ENCODE results near the gene TOM1L2.

The TOM1L2 gene
- 12.7 to 65.5 (median 40.3) reads per million in 9 experiments for total RNA-seq

GRCh38 chr17:17972126-17972951 is at the start of gene TOM1L2, which contains the start of gene DRC3:
Gene TOM1L2 (minus strand): TSS chr17:17972400. CDS start chr17:17972313, 87 bp downstream.
Gene DRC3 (plus strand): TSS chr17:17972862. CDS start chr17:17977599, 4,737 bp downstream.
- ATAC-seq (replicated peaks) (peak; percentile 90), DNase-seq (peak; percentile 99 to 100 (median 99))
- Mint-ChIP-seq H3K4me1 (ENCODE audit: low read depth in 2 of 2) (peaks cover 15 to 21% of the 10 kb centered on the region in 2 donors), H3K27me3 (no peaks in the 10 kb centered on the region), H3K27ac (peak within 1 kb of the TSS; percentile 95 to 97), H3K4me3 (peak within 1 kb of the TSS; percentile 87 to 89), H3K9me3 (no peaks in the 10 kb centered on the region), H3K36me3 (ENCODE audit: insufficient read depth) (peaks cover 25% of the 10 kb centered on the region)

GRCh38 chr17:18021372-18021771 is 49.2 kb upstream of the TOM1L2 start:
- Mint-ChIP-seq H3K4me3 (no peak overlapping the region), H3K27me3 (no peaks in the 10 kb centered on the region), H3K9me3 (no peaks in the 10 kb centered on the region), H3K4me1 (ENCODE audit: low read depth in 2 of 2) (peaks cover 10 to 14% of the 10 kb centered on the region in 2 donors), H3K36me3 (ENCODE audit: insufficient read depth) (peaks cover 14% of the 10 kb centered on the region), H3K27ac (no peak overlapping the region)
- ATAC-seq (replicated peaks): no peak
- no peak for DNase-seq

GRCh38 chr17:18020971-18021370 is 48.8 kb upstream of the TOM1L2 start:
- Mint-ChIP-seq H3K4me3 (no peak overlapping the region), H3K9me3 (no peaks in the 10 kb centered on the region), H3K27me3 (no peaks in the 10 kb centered on the region), H3K27ac (no peak overlapping the region), H3K4me1 (ENCODE audit: low read depth in 2 of 2) (peaks cover 6 to 10% of the 10 kb centered on the region in 2 donors), H3K36me3 (ENCODE audit: insufficient read depth) (peaks cover 14% of the 10 kb centered on the region)
- DNase-seq: no peak
- no peak for ATAC-seq (replicated peaks)

GRCh38 chr17:18019838-18020154 is 47.6 kb upstream of the TOM1L2 start:
- no peaks in the 10 kb centered on the region for H3K27me3 Mint-ChIP-seq
- H3K36me3 Mint-ChIP-seq (ENCODE audit: insufficient read depth): peaks cover 21% of the 10 kb centered on the region
- H3K4me1 Mint-ChIP-seq (ENCODE audit: low read depth in 2 of 2): no peaks in the 10 kb centered on the region

GRCh38 chr17:18018411-18018921 is 46.3 kb upstream of the TOM1L2 start:
- DNase-seq (no peak), ATAC-seq (replicated peaks) (no peak)
- no peaks in the 10 kb centered on the region for H3K4me1 Mint-ChIP-seq (ENCODE audit: low read depth in 2 of 2)
- H3K36me3 Mint-ChIP-seq (ENCODE audit: insufficient read depth): peaks cover 12% of the 10 kb centered on the region
- H3K4me3 Mint-ChIP-seq: no peak overlapping the region
- H3K27ac Mint-ChIP-seq: no peak overlapping the region
- no peaks in the 10 kb centered on the region for H3K9me3 Mint-ChIP-seq
- H3K27me3 Mint-ChIP-seq: no peaks in the 10 kb centered on the region

More at GRCh38 chr17:18019838-18020154, 47.6 kb upstream of the TOM1L2 start:
- Mint-ChIP-seq H3K9me3 (no peaks in the 10 kb centered on the region), H3K27ac (no peak overlapping the region), H3K4me3 (no peak overlapping the region)
- DNase-seq (no peak), ATAC-seq (replicated peaks) (no peak)

GRCh38 chr17:18017958-18018357 is 45.8 kb upstream of the TOM1L2 start:
- Mint-ChIP-seq H3K27me3 (no peaks in the 10 kb centered on the region), H3K4me1 (ENCODE audit: low read depth in 2 of 2) (no peaks in the 10 kb centered on the region), H3K27ac (no peak overlapping the region), H3K4me3 (no peak overlapping the region), H3K36me3 (ENCODE audit: insufficient read depth) (peaks cover 12% of the 10 kb centered on the region), H3K9me3 (no peaks in the 10 kb centered on the region)
- ATAC-seq (replicated peaks): no peak
- DNase-seq: no peak

- Mint-ChIP-seq H3K27me3 (no peaks in the 10 kb centered on the region), H3K27ac (no peak overlapping the region), H3K9me3 (no peaks in the 10 kb centered on the region), H3K4me1 (ENCODE audit: low read depth in 2 of 2) (no peaks in the 10 kb centered on the region), H3K36me3 (ENCODE audit: insufficient read depth) (peaks cover 12% of the 10 kb centered on the region), H3K4me3 (no peak overlapping the region)
- DNase-seq: no peak
- no peak for ATAC-seq (replicated peaks)
These were observed 44.2 kb upstream of the TOM1L2 start for GRCh38 chr17:18016426-18016825.

GRCh38 chr17:18015593-18015992 is 43.4 kb upstream of the TOM1L2 start:
- Mint-ChIP-seq H3K9me3 (no peaks in the 10 kb centered on the region), H3K36me3 (ENCODE audit: insufficient read depth) (peaks cover 12% of the 10 kb centered on the region), H3K27me3 (no peaks in the 10 kb centered on the region), H3K4me3 (no peak overlapping the region), H3K27ac (peak overlapping the region; percentile 41 to 46), H3K4me1 (ENCODE audit: low read depth in 2 of 2) (no peaks in the 10 kb centered on the region)
- DNase-seq: no peak
- no peak for ATAC-seq (replicated peaks)

- Mint-ChIP-seq H3K27ac (no peak overlapping the region), H3K27me3 (no peaks in the 10 kb centered on the region), H3K4me1 (ENCODE audit: low read depth in 2 of 2) (no peaks in the 10 kb centered on the region), H3K4me3 (no peak overlapping the region), H3K36me3 (ENCODE audit: insufficient read depth) (peaks cover 12% of the 10 kb centered on the region), H3K9me3 (no peaks in the 10 kb centered on the region)
- DNase-seq (no peak), ATAC-seq (replicated peaks) (no peak)
These were observed 41.8 kb upstream of the TOM1L2 start for GRCh38 chr17:18014006-18014405.

- Mint-ChIP-seq H3K9me3 (no peaks in the 10 kb centered on the region), H3K4me1 (ENCODE audit: low read depth in 2 of 2) (peaks cover under 1 to 3% of the 10 kb centered on the region in 2 donors), H3K4me3 (no peak overlapping the region), H3K27ac (no peak overlapping the region), H3K36me3 (ENCODE audit: insufficient read depth) (peaks cover 20% of the 10 kb centered on the region), H3K27me3 (no peaks in the 10 kb centered on the region)
- no peak for ATAC-seq (replicated peaks)
- no peak for DNase-seq
These were observed 39.1 kb upstream of the TOM1L2 start for GRCh38 chr17:18011286-18011685.

- Mint-ChIP-seq H3K4me3 (no peak overlapping the region), H3K36me3 (ENCODE audit: insufficient read depth) (peaks cover 13% of the 10 kb centered on the region), H3K9me3 (no peaks in the 10 kb centered on the region), H3K4me1 (ENCODE audit: low read depth in 2 of 2) (peaks cover 2 to 3% of the 10 kb centered on the region in 2 donors), H3K27ac (peak overlapping the region in 1 of 2 donors; percentile 57), H3K27me3 (no peaks in the 10 kb centered on the region)
- DNase-seq (no peak), ATAC-seq (replicated peaks) (no peak)
These were observed 37.6 kb upstream of the TOM1L2 start for GRCh38 chr17:18009609-18010420.

- H3K9me3 Mint-ChIP-seq: no peaks in the 10 kb centered on the region
- peaks cover 13% of the 10 kb centered on the region for H3K36me3 Mint-ChIP-seq (ENCODE audit: insufficient read depth)
- ATAC-seq (replicated peaks) (no peak), DNase-seq (no peak)
- no peak overlapping the region for H3K27ac Mint-ChIP-seq
- H3K27me3 Mint-ChIP-seq: no peaks in the 10 kb centered on the region
- no peak overlapping the region for H3K4me3 Mint-ChIP-seq
- H3K4me1 Mint-ChIP-seq (ENCODE audit: low read depth in 2 of 2): peaks cover 2 to 3% of the 10 kb centered on the region in 2 donors
These were observed 36.5 kb upstream of the TOM1L2 start for GRCh38 chr17:18008496-18009268.
